AG04449 (cell line): Measurements from ENCODE around the gene CDRT15.
"Not testable (repeated sequence)": the region's sequence is repeated elsewhere in the genome, so short reads cannot be mapped to it uniquely, and the experiment has no call there.

Source experiments
- CTCF ChIA-PET: fragments of 350-600 bp; formaldehyde crosslinking; extraction: SDS; loops from one replicate; lab custom pipeline; 2021; ENCODE audit warnings: antibody characterized with exemption; lab: Yijun Ruan, JAX
- POLR2A ChIA-PET: fragments of 400-600, 350-600 bp; formaldehyde crosslinking; extraction: SDS; loops from one replicate; lab custom pipeline; 2020; ENCODE audit warnings: antibody characterized with exemption, inconsistent platforms; lab: Yijun Ruan, JAX
- DNase-seq: peaks from one replicate; pipeline ENCODE4 v3.0.0-alpha.2; 2010; ENCODE audit warnings: low read depth, low spot score
- H3K4me3 ChIP-seq: 2 replicates; pipeline ENCODE4 v1.5.1; 2011; ENCODE audit warnings: low read depth, mild to moderate bottlenecking, control low read depth, low read length
- CTCF ChIP-seq: IDR thresholded peaks from one replicate; pipeline ENCODE4 v1.5.1; 2011; ENCODE audit warnings: mild to moderate bottlenecking, moderate library complexity, low read length, control low read depth, inconsistent platforms; ENCODE audit not compliant: insufficient read depth; ENCODE audit errors: missing control alignments

The CDRT15 gene

GRCh38 chr17:14236762-14237161, at the start of gene CDRT15:
Gene CDRT15 (minus strand): TSS chr17:14236862. CDS start chr17:14236833, 29 bp downstream.
- CTCF ChIA-PET, DNase-seq, H3K4me3 ChIP-seq, POLR2A ChIA-PET: not testable (repeated sequence)

- DNase-seq: no peak
- ChIA-PET CTCF (no interaction called here), POLR2A (no interaction called here)
- H3K4me3 ChIP-seq: no peak overlapping the region
- no peak for TF ChIP-seq CTCF
Observed at GRCh38 chr17:14282726-14283125, 46.1 kb upstream of the CDRT15 start.

GRCh38 chr17:14281530-14281929, 44.9 kb upstream of the CDRT15 start:
- no peak for DNase-seq
- CTCF ChIA-PET: no interaction called here
- no peak for TF ChIP-seq CTCF
- H3K4me3 ChIP-seq: no peak overlapping the region
- POLR2A ChIA-PET: no interaction called here

GRCh38 chr17:14276535-14277250, 40.0 kb upstream of the CDRT15 start:
- POLR2A ChIA-PET: no interaction called here
- no peak for DNase-seq

GRCh38 chr17:14270508-14270907, 33.8 kb upstream of the CDRT15 start:
- TF ChIP-seq CTCF: no peak
- CTCF ChIA-PET: no interaction called here
- no peak for DNase-seq
- no peak overlapping the region for H3K4me3 ChIP-seq
- POLR2A ChIA-PET: no interaction called here

More at GRCh38 chr17:14276535-14277250, 40.0 kb upstream of the CDRT15 start:
- no peak overlapping the region for H3K4me3 ChIP-seq
- TF ChIP-seq CTCF: no peak
- CTCF ChIA-PET: interaction anchor here (1.2 kb wide), 1 partner anchor 21 kb away, joined by 3 read pairs; no protein-coding TSS in a partner anchor

- H3K4me3 ChIP-seq: no peak overlapping the region
- no peak for DNase-seq
- ChIA-PET CTCF (no interaction called here), POLR2A (no interaction called here)
- no peak for TF ChIP-seq CTCF
Observed at GRCh38 chr17:14269473-14269872, 32.8 kb upstream of the CDRT15 start.

GRCh38 chr17:14268264-14268663, 31.6 kb upstream of the CDRT15 start:
- CTCF ChIA-PET: no interaction called here
- POLR2A ChIA-PET: no interaction called here
- TF ChIP-seq CTCF: no peak
- DNase-seq: no peak
- H3K4me3 ChIP-seq: no peak overlapping the region
